Mesothelial cell of epicardium (in vitro differentiated cells): ENCODE measurements around the gene CRTC3. TPM values are rescaled to one million over a fixed set of nuclear protein-coding genes. Genes with fewer than 3 reads are reported as not detected.

ENCODE experiments used
- DNase-seq, 2 experiments: peaks; one replicate each; pipeline ENCODE4 v3.0.0; 2021; ENCODE audit warnings: low spot score in 2 of 2; ENCODE audit not compliant: unreplicated experiment in 2 of 2
- H3K27ac Mint-ChIP-seq: 2 replicates; pipeline ENCODE4 v1.8.0; 2021; ENCODE audit warnings: mixed read lengths
- H3K27me3 Mint-ChIP-seq: 2 replicates; pipeline ENCODE4 v1.8.0; 2021; ENCODE audit warnings: low read depth, mixed read lengths
- H3K36me3 Mint-ChIP-seq: 2 replicates; pipeline ENCODE4 v1.8.0; 2021; ENCODE audit warnings: mixed read lengths
- H3K4me1 Mint-ChIP-seq: 2 replicates; pipeline ENCODE4 v1.8.0; 2021; ENCODE audit warnings: mixed read lengths
- H3K4me3 Mint-ChIP-seq: 2 replicates; pipeline ENCODE4 v1.8.0; 2021; ENCODE audit warnings: mild to moderate bottlenecking, moderate library complexity, mixed read lengths
- H3K9me3 Mint-ChIP-seq: 2 replicates; pipeline ENCODE4 v1.8.0; 2021; ENCODE audit warnings: mixed read lengths
- total RNA-seq: library from RNA; stranded (reverse); gene quantifications from 3 replicates; pipeline ENCODE4 v1.2.1, GENCODE V29; 2021
- TF ChIP-seq, protein P1 (sequence below): fragments of 200-600 bp; sonication (generic); IDR thresholded peaks from one replicate; pipeline ENCODE4 v1.5.0; 2021; ENCODE audit warnings: antibody characterized with exemption; ENCODE audit not compliant: unreplicated experiment

CRTC3 gene
- total RNA-seq, 1 donor from 2014 or later = 56.6 TPM

- Mint-ChIP-seq H3K4me3 (no peak overlapping the region), H3K27ac (no peak overlapping the region), H3K9me3 (no peaks in the 10 kb centered on the region)
Measured at GRCh38 chr15:90643301-90643632, 113.5 kb downstream of the CRTC3 start.

GRCh38 chr15:90644526-90644925, 114.8 kb downstream of the CRTC3 start:
- peak overlapping the region; percentile 37 for H3K27ac Mint-ChIP-seq
- no peak overlapping the region for H3K4me3 Mint-ChIP-seq
- H3K27me3 Mint-ChIP-seq = no peaks in the 10 kb centered on the region
- H3K4me1 Mint-ChIP-seq = peaks cover 14% of the 10 kb centered on the region
- no peak for DNase-seq
- peaks cover 32% of the 10 kb centered on the region for H3K36me3 Mint-ChIP-seq
- TF ChIP-seq, protein P1, sequence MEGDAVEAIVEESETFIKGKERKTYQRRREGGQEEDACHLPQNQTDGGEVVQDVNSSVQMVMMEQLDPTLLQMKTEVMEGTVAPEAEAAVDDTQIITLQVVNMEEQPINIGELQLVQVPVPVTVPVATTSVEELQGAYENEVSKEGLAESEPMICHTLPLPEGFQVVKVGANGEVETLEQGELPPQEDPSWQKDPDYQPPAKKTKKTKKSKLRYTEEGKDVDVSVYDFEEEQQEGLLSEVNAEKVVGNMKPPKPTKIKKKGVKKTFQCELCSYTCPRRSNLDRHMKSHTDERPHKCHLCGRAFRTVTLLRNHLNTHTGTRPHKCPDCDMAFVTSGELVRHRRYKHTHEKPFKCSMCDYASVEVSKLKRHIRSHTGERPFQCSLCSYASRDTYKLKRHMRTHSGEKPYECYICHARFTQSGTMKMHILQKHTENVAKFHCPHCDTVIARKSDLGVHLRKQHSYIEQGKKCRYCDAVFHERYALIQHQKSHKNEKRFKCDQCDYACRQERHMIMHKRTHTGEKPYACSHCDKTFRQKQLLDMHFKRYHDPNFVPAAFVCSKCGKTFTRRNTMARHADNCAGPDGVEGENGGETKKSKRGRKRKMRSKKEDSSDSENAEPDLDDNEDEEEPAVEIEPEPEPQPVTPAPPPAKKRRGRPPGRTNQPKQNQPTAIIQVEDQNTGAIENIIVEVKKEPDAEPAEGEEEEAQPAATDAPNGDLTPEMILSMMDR = no peak
- no peaks in the 10 kb centered on the region for H3K9me3 Mint-ChIP-seq

More at GRCh38 chr15:90643301-90643632, 113.5 kb downstream of the CRTC3 start:
- H3K36me3 Mint-ChIP-seq = peaks cover 37% of the 10 kb centered on the region
- TF ChIP-seq, protein P1 = no peak
- H3K27me3 Mint-ChIP-seq = no peaks in the 10 kb centered on the region
- DNase-seq = no peak
- peaks cover 3% of the 10 kb centered on the region for H3K4me1 Mint-ChIP-seq

GRCh38 chr15:90644952-90645725, 115.4 kb downstream of the CRTC3 start:
- H3K27ac Mint-ChIP-seq = peak overlapping the region; percentile 61
- H3K4me1 Mint-ChIP-seq = peaks cover 20% of the 10 kb centered on the region

DNA sequence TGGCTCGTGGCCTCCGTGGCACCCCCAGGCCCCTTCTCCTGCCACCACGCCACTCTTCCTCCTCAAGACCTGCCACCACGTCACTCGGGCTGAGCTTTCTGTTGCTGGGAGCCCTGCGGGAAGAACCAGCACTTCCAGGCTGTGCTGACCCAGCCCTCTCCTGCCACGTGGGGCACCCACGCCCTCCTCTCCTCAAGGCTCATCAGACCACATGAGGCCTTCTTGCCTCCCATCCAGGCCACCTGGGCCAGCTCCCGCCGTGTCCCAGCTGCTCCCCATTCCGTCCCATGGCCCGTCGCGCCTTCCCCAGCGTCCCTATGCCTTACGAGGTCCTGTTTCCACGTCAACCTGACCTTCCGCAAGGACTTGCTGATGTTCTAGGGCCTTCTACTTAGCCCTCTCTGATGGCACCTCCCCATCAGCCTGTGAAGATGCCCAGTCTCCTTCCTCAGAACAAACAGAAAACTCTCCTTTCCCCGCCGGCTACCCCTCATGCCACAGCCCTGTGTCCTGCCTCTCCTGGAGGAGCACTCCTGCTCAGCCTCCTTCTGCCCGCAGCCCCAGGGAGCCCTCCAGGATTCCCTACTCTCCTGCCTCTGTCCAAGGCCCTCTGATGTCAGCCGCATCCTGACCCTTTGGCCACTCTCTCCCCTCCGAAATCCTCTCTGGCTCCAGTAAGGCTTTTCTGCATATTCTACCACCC, 116.3 kb downstream of the CRTC3 start:
- peaks cover 24% of the 10 kb centered on the region for H3K36me3 Mint-ChIP-seq
- no peak overlapping the region for H3K4me3 Mint-ChIP-seq
- no peak for DNase-seq
- H3K4me1 Mint-ChIP-seq = peaks cover 24% of the 10 kb centered on the region
- TF ChIP-seq, protein P1 = no peak
- no peaks in the 10 kb centered on the region for H3K9me3 Mint-ChIP-seq
- H3K27me3 Mint-ChIP-seq = no peaks in the 10 kb centered on the region
- H3K27ac Mint-ChIP-seq = peak overlapping the region; percentile 61

More at GRCh38 chr15:90644952-90645725, 115.4 kb downstream of the CRTC3 start:
- no peak for DNase-seq
- TF ChIP-seq, protein P1 = no peak
- H3K9me3 Mint-ChIP-seq = no peaks in the 10 kb centered on the region
- H3K4me3 Mint-ChIP-seq = no peak overlapping the region
- peaks cover 32% of the 10 kb centered on the region for H3K36me3 Mint-ChIP-seq
- no peaks in the 10 kb centered on the region for H3K27me3 Mint-ChIP-seq

GRCh38 chr15:90646662-90647305, 117.1 kb downstream of the CRTC3 start:
- H3K4me1 Mint-ChIP-seq = peaks cover 24% of the 10 kb centered on the region
- no peak for DNase-seq
- H3K27me3 Mint-ChIP-seq = no peaks in the 10 kb centered on the region
- TF ChIP-seq, protein P1 = no peak
- H3K36me3 Mint-ChIP-seq = peaks cover 22% of the 10 kb centered on the region
- H3K4me3 Mint-ChIP-seq = no peak overlapping the region
- no peaks in the 10 kb centered on the region for H3K9me3 Mint-ChIP-seq
- peak overlapping the region; percentile 61 for H3K27ac Mint-ChIP-seq
